PC-3 (cell line): ENCODE measurements around the gene ZBTB49. TPM values are rescaled to one million over a fixed set of nuclear protein-coding genes. Genes with fewer than 3 reads are reported as not detected.
A peak's percentile ranks its signal among the peaks of the same experiment; 100 is the strongest.

Experiments
- ATAC-seq: fragments of 200-7000 bp; cut with Tn5 transposase; 2 replicates; pipeline ENCODE4 v1.9.1; 2020; ENCODE audit warnings: mild to moderate bottlenecking, moderate library complexity
- BruUV-seq: library from RNA; stranded (reverse); fragments of 400-500 nt; replicated peaks from 2 replicates; lab custom pipeline; 2021; lab: Mats Ljungman, UMichigan
- CTCF ChIA-PET: fragments of 300-600 bp; sonication (Branson Sonifier 250); formaldehyde crosslinking; loops from one replicate; lab custom pipeline; 2022; ENCODE audit warnings: antibody characterized with exemption; lab: Charles Lee
- POLR2A ChIA-PET: fragments of 300-600 bp; sonication (Branson Sonifier 250); formaldehyde crosslinking; loops from one replicate; lab custom pipeline; 2022; ENCODE audit warnings: antibody characterized with exemption; ENCODE audit not compliant: unreplicated experiment; lab: Charles Lee
- DNase-seq: peaks from one replicate; pipeline ENCODE4 v3.0.0-alpha.2; 2015
- H2AFZ ChIP-seq: fragments of 300-600 bp; sonication (generic); 2 replicates; pipeline ENCODE4 v1.6.0; 2016; ENCODE audit warnings: antibody characterized with exemption, low read length
- H3F3A ChIP-seq: fragments of 300-600 bp; sonication (generic); one replicate; pipeline ENCODE4 v1.6.0; 2017; ENCODE audit warnings: antibody characterized with exemption, low read length, control low read depth, mild to moderate bottlenecking; ENCODE audit not compliant: unreplicated experiment
- H3K27ac ChIP-seq: fragments of 300-600 bp; sonication (generic); 2 replicates; pipeline ENCODE4 v1.5.1; 2016; ENCODE audit warnings: mild to moderate bottlenecking, low read length
- H3K27me3 ChIP-seq: fragments of 300-600 bp; sonication (generic); 2 replicates; pipeline ENCODE4 v1.6.1; 2016; ENCODE audit warnings: low read length, mixed read lengths
- H3K36me3 ChIP-seq: fragments of 300-600 bp; sonication (generic); 2 replicates; pipeline ENCODE4 v1.6.1; 2016; ENCODE audit warnings: low read depth, mixed run types, low read length, mixed read lengths
- H3K4me1 ChIP-seq: fragments of 300-600 bp; sonication (generic); 2 replicates; pipeline ENCODE4 v1.5.1; 2016; ENCODE audit warnings: low read length; ENCODE audit not compliant: insufficient read depth
- H3K4me2 ChIP-seq: fragments of 300-600 bp; sonication (generic); 2 replicates; pipeline ENCODE4 v1.6.0; 2016; ENCODE audit warnings: low read length
- H3K4me3 ChIP-seq: fragments of 300-600 bp; sonication (generic); 2 replicates; pipeline ENCODE4 v1.5.1; 2016; ENCODE audit warnings: mild to moderate bottlenecking, low read length, mixed read lengths
- H3K79me2 ChIP-seq: fragments of 300-600 bp; sonication (generic); 2 replicates; pipeline ENCODE4 v1.6.1; 2017; ENCODE audit warnings: low read length, mixed read lengths
- H3K9ac ChIP-seq: fragments of 300-600 bp; sonication (generic); 2 replicates; pipeline ENCODE4 v1.6.0; 2016; ENCODE audit warnings: mild to moderate bottlenecking, low read length
- H3K9me2 ChIP-seq: fragments of 300-600 bp; sonication (generic); replicated peaks from 2 replicates; pipeline ENCODE4 v1.6.1; 2016; ENCODE audit warnings: mixed run types, low read length, mixed read lengths
- H3K9me3 ChIP-seq: fragments of 300-600 bp; sonication (generic); 2 replicates; pipeline ENCODE4 v1.6.1; 2016; ENCODE audit warnings: low read length, mixed read lengths
- H4K20me1 ChIP-seq: fragments of 300-600 bp; sonication (generic); 2 replicates; pipeline ENCODE4 v1.6.1; 2016; ENCODE audit warnings: low read length, mixed read lengths
- EZH2 ChIP-seq: fragments of 300-600 bp; sonication (generic); IDR thresholded peaks from one replicate; pipeline ENCODE4 v1.6.1; 2017; ENCODE audit warnings: antibody characterized with exemption, mild to moderate bottlenecking, low read length; ENCODE audit not compliant: unreplicated experiment
- EZH2phosphoT487 ChIP-seq: fragments of 300-600 bp; sonication (generic); IDR thresholded peaks from 2 replicates; pipeline ENCODE4 v1.6.1; 2018; ENCODE audit warnings: mild to moderate bottlenecking, antibody characterized with exemption, low read length, borderline replicate concordance
- intact Hi-C: fragments of 100-400 bp; cut with micrococcal nuclease; formaldehyde crosslinking; loops from 2 replicates; pipeline ENCODE4 v1.9.0; 2023
- total RNA-seq: library from RNA; depleted of rRNA; stranded (reverse); fragments of >200 nt; gene quantifications from 2 replicates; pipeline ENCODE4 v1.2.3, GENCODE V29; 2014
- TF ChIP-seq, protein P1 (sequence below): fragments of 300-600 bp; sonication (generic); conservative IDR thresholded peaks from 2 replicates; pipeline ENCODE4 v1.5.1; 2017; ENCODE audit warnings: antibody characterized with exemption, low read depth, mild to moderate bottlenecking, low read length

The ZBTB49 gene
- total RNA-seq, 1 experiment from 2014 or later, result 1.1 TPM

DNA sequence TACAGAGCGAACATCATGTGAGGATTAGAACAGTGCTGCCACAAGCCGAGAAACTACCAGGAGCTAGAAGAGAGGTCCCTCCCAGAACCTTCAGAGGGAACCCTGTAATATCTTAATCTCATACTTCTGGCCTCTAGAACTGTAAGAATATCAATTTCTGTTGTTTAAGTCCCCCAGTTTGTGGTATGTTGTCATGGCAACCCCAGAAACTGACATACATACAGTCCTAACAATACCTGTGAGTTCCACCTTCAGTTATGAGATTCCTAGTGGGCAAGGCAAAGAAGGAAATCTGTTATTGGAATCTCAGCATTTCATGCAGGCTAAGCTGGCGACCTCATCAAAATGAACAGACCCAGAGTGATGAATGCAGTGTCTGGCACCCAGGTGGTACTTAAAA lies 42.5 kb downstream of the ZBTB49 start:
- Histone ChIP-seq H4K20me1 (no peaks in the 10 kb centered on the region), H3K79me2 (no peaks in the 10 kb centered on the region), H3K9me2 (no peaks in the 10 kb centered on the region), H3K9ac (no peak overlapping the region), H3K4me1 (no peaks in the 10 kb centered on the region), H2AFZ (no peak overlapping the region), H3K36me3 (no peaks in the 10 kb centered on the region), H3K4me3 (no peak overlapping the region), H3K27ac (no peak overlapping the region), H3K4me2 (no peak overlapping the region), H3K27me3 (no peaks in the 10 kb centered on the region), H3F3A (no peaks in the 10 kb centered on the region), H3K9me3 (no peaks in the 10 kb centered on the region)
- CTCF ChIA-PET, result no interaction called here
- no TSS peak for BruUV-seq
- DNase-seq, result no peak
- POLR2A ChIA-PET, result no interaction called here
- intact Hi-C loops, result no loop called here
- no peak for ATAC-seq
- TF ChIP-seq EZH2phosphoT487, result no peak

DNA sequence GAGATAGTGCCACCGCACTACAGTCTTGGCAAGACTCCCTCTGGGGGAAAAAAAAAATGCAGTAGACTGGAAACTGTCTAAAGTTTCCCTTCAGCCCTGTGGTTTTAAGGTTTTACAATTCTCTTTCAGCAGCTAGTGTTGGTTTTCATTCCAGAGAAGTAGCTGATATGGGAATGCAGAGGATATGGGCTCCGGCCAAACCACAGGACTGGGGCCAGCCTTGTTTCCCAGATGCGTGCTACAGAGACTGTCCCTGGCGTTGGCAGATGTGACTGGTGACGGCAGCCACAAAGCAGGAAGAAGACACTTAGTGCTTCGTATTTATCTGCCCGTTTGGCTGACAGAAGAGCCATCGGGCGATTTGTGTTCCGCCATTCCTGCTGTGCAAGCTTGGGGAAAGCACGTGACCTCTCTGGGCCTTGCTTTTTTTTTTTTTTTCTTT lies 43.2 kb downstream of the ZBTB49 start:
- intact Hi-C loops, result no loop called here
- H2AFZ ChIP-seq, result no peak overlapping the region
- ChIA-PET POLR2A (interaction anchor here (0.5 kb wide), 1 partner anchor 16 kb away, joined by 3 read pairs; no protein-coding TSS in a partner anchor), CTCF (no interaction called here)
- no peak for TF ChIP-seq EZH2
- TF ChIP-seq, protein P1, sequence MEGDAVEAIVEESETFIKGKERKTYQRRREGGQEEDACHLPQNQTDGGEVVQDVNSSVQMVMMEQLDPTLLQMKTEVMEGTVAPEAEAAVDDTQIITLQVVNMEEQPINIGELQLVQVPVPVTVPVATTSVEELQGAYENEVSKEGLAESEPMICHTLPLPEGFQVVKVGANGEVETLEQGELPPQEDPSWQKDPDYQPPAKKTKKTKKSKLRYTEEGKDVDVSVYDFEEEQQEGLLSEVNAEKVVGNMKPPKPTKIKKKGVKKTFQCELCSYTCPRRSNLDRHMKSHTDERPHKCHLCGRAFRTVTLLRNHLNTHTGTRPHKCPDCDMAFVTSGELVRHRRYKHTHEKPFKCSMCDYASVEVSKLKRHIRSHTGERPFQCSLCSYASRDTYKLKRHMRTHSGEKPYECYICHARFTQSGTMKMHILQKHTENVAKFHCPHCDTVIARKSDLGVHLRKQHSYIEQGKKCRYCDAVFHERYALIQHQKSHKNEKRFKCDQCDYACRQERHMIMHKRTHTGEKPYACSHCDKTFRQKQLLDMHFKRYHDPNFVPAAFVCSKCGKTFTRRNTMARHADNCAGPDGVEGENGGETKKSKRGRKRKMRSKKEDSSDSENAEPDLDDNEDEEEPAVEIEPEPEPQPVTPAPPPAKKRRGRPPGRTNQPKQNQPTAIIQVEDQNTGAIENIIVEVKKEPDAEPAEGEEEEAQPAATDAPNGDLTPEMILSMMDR, result no peak
- TF ChIP-seq EZH2phosphoT487, result no peak
- H3K9me2 ChIP-seq, result no peaks in the 10 kb centered on the region
- H3K36me3 ChIP-seq, result no peaks in the 10 kb centered on the region
- H4K20me1 ChIP-seq, result no peaks in the 10 kb centered on the region
- H3K9ac ChIP-seq, result no peak overlapping the region
- no peaks in the 10 kb centered on the region for H3K79me2 ChIP-seq
- H3K27ac ChIP-seq, result no peak overlapping the region
- ATAC-seq (peak; percentile 42), DNase-seq (peak; percentile 21)
- no peaks in the 10 kb centered on the region for H3K4me1 ChIP-seq
- no peaks in the 10 kb centered on the region for H3F3A ChIP-seq
- no peaks in the 10 kb centered on the region for H3K27me3 ChIP-seq
- no peak overlapping the region for H3K4me3 ChIP-seq
- BruUV-seq, result no TSS peak
- no peak overlapping the region for H3K4me2 ChIP-seq
- H3K9me3 ChIP-seq, result no peaks in the 10 kb centered on the region

DNA sequence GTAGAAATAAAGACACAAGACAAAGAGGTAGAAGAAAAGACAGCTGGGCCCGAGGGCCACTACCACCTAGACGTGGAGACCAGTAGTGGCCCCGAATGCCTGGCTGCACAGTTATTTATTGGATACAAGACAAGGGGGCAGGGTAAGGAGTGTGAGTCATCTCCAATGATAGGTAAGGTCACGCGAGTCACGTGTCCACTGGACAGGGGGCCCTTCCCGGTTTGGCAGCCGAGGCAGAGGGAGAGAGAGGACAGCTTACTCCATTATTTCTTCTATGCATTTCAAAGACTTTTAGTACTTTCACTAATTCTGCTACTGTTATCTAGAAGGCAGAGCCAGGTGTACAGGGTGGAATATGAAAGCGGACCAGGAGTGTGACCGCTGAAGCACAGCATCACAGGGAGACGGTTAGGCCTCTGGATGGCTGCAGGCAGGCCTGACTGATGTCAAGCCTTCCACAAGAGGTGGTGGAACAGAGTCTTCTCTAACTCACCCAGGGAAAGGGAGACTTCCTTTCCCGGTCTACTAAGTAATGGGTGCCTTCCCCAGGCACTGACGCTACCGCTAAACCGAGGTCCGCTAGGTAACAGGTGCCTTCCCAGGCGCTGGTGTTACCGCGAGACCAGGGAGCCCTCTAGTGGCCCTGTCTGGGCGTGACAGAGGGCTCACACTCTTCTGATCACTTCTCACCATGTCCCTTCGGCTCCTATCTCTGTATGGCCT lies 44.9 kb downstream of the ZBTB49 start:
- CTCF ChIA-PET, result no interaction called here
- Histone ChIP-seq H3K9me3 (no peaks in the 10 kb centered on the region), H3K9ac (no peak overlapping the region), H3K79me2 (no peaks in the 10 kb centered on the region), H3K9me2 (no peaks in the 10 kb centered on the region), H4K20me1 (no peaks in the 10 kb centered on the region), H3F3A (no peaks in the 10 kb centered on the region), H3K36me3 (no peaks in the 10 kb centered on the region), H2AFZ (no peak overlapping the region), H3K4me3 (no peak overlapping the region), H3K27me3 (no peaks in the 10 kb centered on the region), H3K4me2 (no peak overlapping the region), H3K27ac (no peak overlapping the region), H3K4me1 (no peaks in the 10 kb centered on the region)
- peak; percentile 93 for ATAC-seq
- BruUV-seq, result no TSS peak
- intact Hi-C loops, result loop anchor here (1.0 to 2.0 kb wide), 2 partner anchors 75 to 82 kb away; no protein-coding TSS in a partner anchor
- no peak for TF ChIP-seq EZH2phosphoT487
- TF ChIP-seq, protein P1, result peak; percentile 65
- peak; percentile 71 for DNase-seq
- POLR2A ChIA-PET, result no interaction called here
